Raji (cell line): ENCODE data around the gene OR2T11.
"Not testable (repeated sequence)": the region's sequence is repeated elsewhere in the genome, so short reads cannot be mapped to it uniquely, and the experiment has no call there.

ENCODE experiments used
- POLR2A ChIP-seq: IDR thresholded peaks from 2 replicates; pipeline ENCODE4 v1.6.1; 2011; ENCODE audit warnings: low read depth, low read length, control low read depth; ENCODE audit not compliant: insufficient read depth

Gene OR2T11

GRCh38 chr1:248634991-248635390 lies at the start of gene OR2T11:
Gene OR2T11, minus strand, starts transcription at chr1:248635091. Its CDS starts 7,963 bp downstream, at chr1:248627128.
- TF ChIP-seq POLR2A: not testable (repeated sequence)

DNA sequence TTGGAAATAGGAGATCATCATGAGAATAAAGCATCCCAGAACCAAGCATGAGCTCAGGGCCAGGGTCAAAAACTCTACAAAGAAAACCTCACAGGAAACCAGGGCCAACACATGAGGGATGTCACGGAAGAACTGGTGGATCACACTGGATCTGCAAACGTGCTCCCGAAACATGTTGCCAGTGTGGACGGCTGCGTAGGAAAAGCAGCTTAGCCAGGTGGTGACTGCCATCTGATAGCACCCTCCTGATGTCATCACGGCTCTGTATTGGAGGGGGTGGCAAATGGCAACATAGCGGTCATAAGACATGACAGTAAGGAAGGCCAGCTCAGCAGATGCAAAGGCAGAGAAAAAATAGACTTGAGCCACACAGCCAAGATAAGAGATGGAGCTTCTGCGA lies 46.8 kb upstream of the OR2T11 start:
- TF ChIP-seq POLR2A: no peak

DNA sequence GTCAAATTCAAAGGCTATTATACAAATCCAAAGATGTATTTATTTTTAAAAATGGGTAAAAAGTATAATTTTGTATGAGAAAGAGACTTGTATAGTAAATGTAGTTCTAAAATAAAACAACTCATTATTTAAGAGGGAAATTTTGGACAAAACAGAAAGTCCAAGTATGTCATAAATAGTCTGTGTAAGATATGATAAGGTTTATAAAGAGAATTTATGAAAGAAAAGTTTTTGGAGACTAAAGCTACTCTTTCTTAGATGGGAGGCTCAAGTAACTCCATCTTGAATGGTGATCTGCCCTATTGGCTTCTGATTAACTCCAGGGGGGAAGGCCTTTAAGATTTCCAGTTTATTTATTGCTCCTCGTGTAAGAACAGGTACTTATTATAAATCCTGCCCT lies 35.1 kb upstream of the OR2T11 start:
- no peak for TF ChIP-seq POLR2A

- not testable (repeated sequence) for TF ChIP-seq POLR2A
Observed at GRCh38 chr1:248655354-248655753, 20.5 kb upstream of the OR2T11 start, which contains the start of gene OR2T27. Gene OR2T27, minus strand, starts transcription at chr1:248655528. Its CDS starts 4,644 bp downstream, at chr1:248650884.

DNA sequence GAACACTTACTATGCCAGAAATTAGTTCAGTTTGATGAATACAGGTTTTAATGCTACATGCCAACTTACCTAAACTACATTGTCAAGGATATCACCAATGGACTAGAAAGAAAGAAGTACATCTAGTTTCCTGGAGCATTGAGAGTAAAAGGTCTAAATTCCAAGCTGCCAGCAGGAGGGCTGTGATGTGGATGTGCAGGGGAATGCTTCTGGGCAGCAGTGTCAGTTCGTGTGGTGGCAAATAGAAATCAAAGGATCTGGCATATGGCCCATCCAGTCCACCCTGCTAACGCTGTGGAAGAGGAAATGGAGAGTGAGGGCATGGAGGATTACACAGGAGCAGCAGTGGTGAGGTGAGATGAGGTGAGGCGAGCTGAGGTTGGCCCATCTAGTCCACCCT lies 10.3 kb upstream of the OR2T11 start, which contains the start of gene OR2T35:
TSS of gene OR2T35 (minus strand) at position 101 of the 400 bp plus-strand sequence. CDS start 6,020 bp downstream, outside the sequence.
- not testable (repeated sequence) for TF ChIP-seq POLR2A

GRCh38 chr1:248631354-248632008 lies 3.4 kb downstream of the OR2T11 start:
- no peak for TF ChIP-seq POLR2A

- TF ChIP-seq POLR2A: no peak
Observed at GRCh38 chr1:248630551-248630950, 4.3 kb downstream of the OR2T11 start.

- TF ChIP-seq POLR2A: no peak
Observed at GRCh38 chr1:248627971-248628844, 6.7 kb downstream of the OR2T11 start.

DNA sequence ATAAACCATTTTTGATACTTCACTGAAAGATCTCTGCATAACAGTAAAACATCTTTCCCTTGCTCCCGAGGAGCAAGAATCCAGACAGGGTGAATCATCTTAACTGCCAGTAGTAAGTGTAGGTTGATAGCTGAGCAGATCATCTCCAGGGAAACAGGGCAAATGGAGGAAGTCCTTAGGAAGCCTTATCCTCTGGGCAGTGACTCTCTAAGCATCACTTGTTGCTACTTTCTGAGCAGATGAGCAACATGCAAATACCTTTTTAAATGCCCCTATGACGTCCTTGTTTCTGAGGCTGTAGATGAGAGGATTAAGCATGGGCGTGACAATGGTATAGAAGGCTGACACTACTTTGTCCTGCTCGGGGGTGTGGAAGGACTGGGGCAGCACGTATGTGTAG lies 8.9 kb downstream of the OR2T11 start:
- TF ChIP-seq POLR2A: no peak

DNA sequence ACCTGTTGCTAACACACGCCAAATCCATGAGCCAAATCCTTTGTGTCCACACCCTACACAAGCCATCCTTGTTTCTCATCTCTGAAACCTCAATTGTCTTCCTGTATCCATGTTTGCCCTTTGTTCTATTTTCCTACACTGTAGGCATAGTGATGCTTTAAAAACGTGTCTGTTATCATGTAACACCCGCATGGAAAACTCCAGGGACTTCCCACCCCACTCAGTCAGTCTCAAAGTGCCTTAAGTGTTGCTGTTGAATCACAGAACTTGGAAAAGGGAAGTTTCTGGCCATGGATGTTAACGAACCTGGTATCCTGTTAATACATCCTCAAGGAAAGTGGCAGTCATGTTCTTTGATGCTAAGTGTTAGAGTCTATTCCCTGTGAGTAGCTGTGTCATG lies 9.7 kb downstream of the OR2T11 start:
- no peak for TF ChIP-seq POLR2A

GRCh38 chr1:248622570-248623001 lies 12.3 kb downstream of the OR2T11 start:
- no peak for TF ChIP-seq POLR2A

DNA sequence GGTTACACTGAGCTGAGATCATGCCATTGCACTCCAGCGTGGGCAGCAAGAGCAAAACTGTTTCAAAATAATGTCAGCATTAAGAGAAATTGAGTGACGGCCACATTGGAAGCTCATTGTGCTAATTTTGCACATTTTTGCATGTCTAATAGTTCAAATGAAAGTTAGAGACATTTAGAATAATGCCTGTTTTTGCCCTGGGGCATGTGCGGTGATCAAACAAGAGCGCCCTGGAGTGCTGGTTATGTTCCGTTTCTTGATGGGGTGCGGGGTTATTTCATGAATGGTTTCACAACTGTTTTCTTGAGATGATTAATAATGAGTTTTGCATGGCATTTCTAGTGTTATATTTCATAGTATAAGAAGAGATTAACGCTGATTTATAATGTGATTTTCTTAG lies 13.1 kb downstream of the OR2T11 start:
- no peak for TF ChIP-seq POLR2A

GRCh38 chr1:248618878-248619277 lies 16.0 kb downstream of the OR2T11 start:
- no peak for TF ChIP-seq POLR2A

GRCh38 chr1:248618119-248618518 lies 16.8 kb downstream of the OR2T11 start:
- no peak for TF ChIP-seq POLR2A

GRCh38 chr1:248613742-248614141 lies 21.1 kb downstream of the OR2T11 start:
- no peak for TF ChIP-seq POLR2A

GRCh38 chr1:248611883-248612414 lies 22.9 kb downstream of the OR2T11 start:
- TF ChIP-seq POLR2A: no peak
